Keratinocyte (primary cell): Measurements from ENCODE around the gene TIGD6. TPM values are rescaled to one million over a fixed set of nuclear protein-coding genes. Genes with fewer than 3 reads are reported as not detected.

Experiments
- DNase-seq: peaks from one replicate; pipeline ENCODE4 v3.0.0-alpha.2; 2011; ENCODE audit warnings: low read depth, missing footprints, low spot score
- FAIRE-seq: peaks from 2 replicates; lab custom pipeline; 2011; peaks lifted over from hg19 to GRCh38; lab: Jason Lieb, UNC
- H2AFZ ChIP-seq: 2 replicates; pipeline ENCODE4 v1.6.0; 2012; ENCODE audit warnings: low read length, control low read depth, inconsistent platforms; ENCODE audit not compliant: control insufficient read depth
- H3K27ac ChIP-seq: 2 replicates; pipeline ENCODE4 v1.5.1; 2011; ENCODE audit warnings: low read length; ENCODE audit not compliant: control insufficient read depth, insufficient read depth
- H3K27me3 ChIP-seq: 3 replicates; pipeline ENCODE4 v1.6.0; 2011; ENCODE audit warnings: low read length; ENCODE audit not compliant: control insufficient read depth, insufficient read depth; ENCODE audit errors: extremely low read depth
- H3K36me3 ChIP-seq, 2 experiments: 2 replicates in 1 of 2; 3 replicates in 1 of 2; pipeline ENCODE4 v1.5.1; 2011; ENCODE audit warnings: low read length in 2 of 2, mild to moderate bottlenecking in 1 of 2; ENCODE audit not compliant: control insufficient read depth in 2 of 2, insufficient read depth in 2 of 2; ENCODE audit errors: extremely low read depth in 1 of 2
- H3K4me1 ChIP-seq: 3 replicates; pipeline ENCODE4 v1.5.1; 2011; ENCODE audit warnings: low read length; ENCODE audit not compliant: control insufficient read depth, insufficient read depth; ENCODE audit errors: extremely low read depth
- H3K4me2 ChIP-seq: 3 replicates; pipeline ENCODE4 v1.6.0; 2011; ENCODE audit warnings: low read depth, low read length; ENCODE audit not compliant: control insufficient read depth, insufficient read depth; ENCODE audit errors: extremely low read depth
- H3K4me3 ChIP-seq, 3 experiments: fragments of 200-600 bp in 1 of 3; sonication (generic) in 1 of 3; 2 replicates in 2 of 3; 3 replicates in 1 of 3; pipeline ENCODE4 v1.5.1; 2011 to 2016; ENCODE audit warnings: low read length in 3 of 3, mild to moderate bottlenecking in 3 of 3, control low read depth in 2 of 3, inconsistent platforms in 1 of 3, low read depth in 1 of 3, mixed read lengths in 1 of 3, mixed run types in 1 of 3, moderate library complexity in 1 of 3; ENCODE audit not compliant: control insufficient read depth in 2 of 3, insufficient read depth in 2 of 3; ENCODE audit errors: extremely low read depth in 1 of 3
- H3K79me2 ChIP-seq: 2 replicates; pipeline ENCODE4 v1.6.0; 2012; ENCODE audit warnings: low read length; ENCODE audit not compliant: control insufficient read depth, insufficient read depth
- H3K9ac ChIP-seq: 3 replicates; pipeline ENCODE4 v1.6.0; 2011; ENCODE audit warnings: low read length; ENCODE audit not compliant: control insufficient read depth, insufficient read depth; ENCODE audit errors: extremely low read depth
- H3K9me1 ChIP-seq: 3 replicates; pipeline ENCODE4 v1.6.0; 2011; ENCODE audit warnings: low read length; ENCODE audit not compliant: control insufficient read depth, insufficient read depth; ENCODE audit errors: extremely low read depth
- H3K9me3 ChIP-seq: 2 replicates; pipeline ENCODE4 v1.5.1; 2012; ENCODE audit warnings: low read depth, low read length; ENCODE audit not compliant: control insufficient read depth
- H4K20me1 ChIP-seq: 3 replicates; pipeline ENCODE4 v1.6.0; 2011; ENCODE audit warnings: low read length; ENCODE audit not compliant: control insufficient read depth, insufficient read depth; ENCODE audit errors: extremely low read depth
- EZH2 ChIP-seq: IDR thresholded peaks from one replicate; pipeline ENCODE4 v1.6.1; 2012; ENCODE audit warnings: inconsistent platforms, mild to moderate bottlenecking, low read length, moderate library complexity
- dilution Hi-C: fragments of 300-500 bp; cut with MboI; formaldehyde crosslinking; loops from one replicate; pipeline ENCODE4 v1.7.0; 2020; ENCODE audit warnings: low sequenced_read_pairs; ENCODE audit not compliant: extremely low pct_ligation_motif_present
- polyA plus RNA-seq, 5 experiments: library from polyadenylated mRNA; depleted of rRNA in 3 of 5; stranded (reverse) in 3 of 5; stranded (forward) in 1 of 5; unstranded in 1 of 5; fragments of >200 nt; gene quantifications; 1 replicate in 1 of 5; 2 replicates in 3 of 5; 3 replicates in 1 of 5; pipeline versions ENCODE4 v1.2.1 to v1.2.3, GENCODE V29; 2011 to 2012; ENCODE audit warnings: missing spikeins in 2 of 5, low read depth in 1 of 5, low replicate concordance in 1 of 5
- TF ChIP-seq, protein P1 (sequence below), 3 experiments: IDR thresholded peaks in 1 of 3; conservative IDR thresholded peaks in 1 of 3; optimal IDR thresholded peaks in 1 of 3; 2 replicates in 2 of 3; 3 replicates in 1 of 3; pipeline versions ENCODE3 to v1.5.1; 2011; ENCODE audit warnings: low read length in 3 of 3, mild to moderate bottlenecking in 3 of 3, moderate library complexity in 2 of 3, control low read depth in 1 of 3, inconsistent platforms in 1 of 3; ENCODE audit not compliant: insufficient read depth in 2 of 3; ENCODE audit errors: extremely low read depth in 1 of 3

TIGD6 gene
- polyA plus RNA-seq, 1 donor (not counting 4 experiments of a cell fraction or from before 2014, with no cell fraction given), result 4.1 TPM

GRCh38 chr5:149975409-149975808 lies 25.0 kb downstream of the TIGD6 start:
- H3K9me3 ChIP-seq, result no peaks in the 10 kb centered on the region
- dilution Hi-C loops, result no loop called here
- no peak for FAIRE-seq
- no peak overlapping the region for H2AFZ ChIP-seq
- DNase-seq, result no peak
- H3K9me1 ChIP-seq, result no peaks in the 10 kb centered on the region
- H3K36me3 ChIP-seq, result peaks cover 0 to 6% of the 10 kb centered on the region in 2 experiments
- no peak overlapping the region for H3K27ac ChIP-seq
- TF ChIP-seq, protein P1, sequence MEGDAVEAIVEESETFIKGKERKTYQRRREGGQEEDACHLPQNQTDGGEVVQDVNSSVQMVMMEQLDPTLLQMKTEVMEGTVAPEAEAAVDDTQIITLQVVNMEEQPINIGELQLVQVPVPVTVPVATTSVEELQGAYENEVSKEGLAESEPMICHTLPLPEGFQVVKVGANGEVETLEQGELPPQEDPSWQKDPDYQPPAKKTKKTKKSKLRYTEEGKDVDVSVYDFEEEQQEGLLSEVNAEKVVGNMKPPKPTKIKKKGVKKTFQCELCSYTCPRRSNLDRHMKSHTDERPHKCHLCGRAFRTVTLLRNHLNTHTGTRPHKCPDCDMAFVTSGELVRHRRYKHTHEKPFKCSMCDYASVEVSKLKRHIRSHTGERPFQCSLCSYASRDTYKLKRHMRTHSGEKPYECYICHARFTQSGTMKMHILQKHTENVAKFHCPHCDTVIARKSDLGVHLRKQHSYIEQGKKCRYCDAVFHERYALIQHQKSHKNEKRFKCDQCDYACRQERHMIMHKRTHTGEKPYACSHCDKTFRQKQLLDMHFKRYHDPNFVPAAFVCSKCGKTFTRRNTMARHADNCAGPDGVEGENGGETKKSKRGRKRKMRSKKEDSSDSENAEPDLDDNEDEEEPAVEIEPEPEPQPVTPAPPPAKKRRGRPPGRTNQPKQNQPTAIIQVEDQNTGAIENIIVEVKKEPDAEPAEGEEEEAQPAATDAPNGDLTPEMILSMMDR (optimal IDR thresholded peaks at IDR 0.05 in 1 of 3, IDR thresholded peaks at IDR 0.05 in 1 of 3, conservative IDR thresholded peaks at IDR 0.05 in 1 of 3; ENCODE audit: extremely low read depth in 1 of 3, insufficient read depth in 2 of 3, low read length in 3 of 3), result no peak
- no peak for TF ChIP-seq EZH2
- H4K20me1 ChIP-seq, result no peaks in the 10 kb centered on the region
- H3K9ac ChIP-seq, result no peak overlapping the region
- no peak overlapping the region for H3K4me2 ChIP-seq
- no peaks in the 10 kb centered on the region for H3K79me2 ChIP-seq
- no peaks in the 10 kb centered on the region for H3K27me3 ChIP-seq
- H3K4me1 ChIP-seq, result peaks cover 3% of the 10 kb centered on the region
- H3K4me3 ChIP-seq, result no peak overlapping the region

DNA sequence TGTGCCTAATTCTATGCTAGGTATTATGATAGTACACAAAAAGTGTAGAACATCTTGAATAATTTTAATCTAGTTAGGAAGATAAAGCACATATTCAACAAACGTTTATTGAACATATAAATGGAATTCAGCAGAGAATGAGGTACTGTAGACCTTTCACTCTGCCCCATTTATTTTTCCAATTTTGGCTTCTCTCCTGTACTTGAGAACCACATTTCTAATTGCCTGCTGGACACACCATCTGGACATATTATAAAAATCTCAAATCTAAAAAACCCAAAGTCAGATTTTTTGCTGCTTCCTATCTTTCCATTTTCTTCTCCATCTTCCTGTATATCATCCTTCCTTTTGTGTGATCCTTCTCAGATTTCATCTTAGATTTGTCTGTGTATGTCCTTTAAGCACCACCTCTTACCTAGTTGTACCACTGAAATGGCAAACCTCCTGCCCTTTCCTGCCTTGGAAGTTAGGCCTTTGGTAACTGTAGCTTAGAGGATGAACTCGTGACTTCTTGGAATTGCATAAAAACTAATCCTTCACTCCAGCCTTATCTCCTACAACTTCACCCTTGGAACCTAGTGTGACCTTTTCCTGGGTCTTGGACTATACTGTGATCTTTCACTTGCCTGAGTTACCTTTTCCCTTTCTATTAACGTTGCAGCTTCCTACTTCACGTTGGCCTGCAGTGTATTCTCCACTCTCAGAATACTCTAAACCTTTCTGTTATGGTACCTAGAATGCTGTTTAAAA lies 31.1 kb downstream of the TIGD6 start:
- dilution Hi-C loops, result loop anchor here (25.0 kb wide), 1 partner anchor 107 kb away; no protein-coding TSS in a partner anchor
- Histone ChIP-seq H3K4me2 (no peak overlapping the region), H3K9me1 (no peaks in the 10 kb centered on the region), H3K4me3 (no peak overlapping the region), H3K9me3 (no peaks in the 10 kb centered on the region), H3K9ac (no peak overlapping the region), H4K20me1 (no peaks in the 10 kb centered on the region), H3K27ac (no peak overlapping the region), H3K79me2 (no peaks in the 10 kb centered on the region), H3K4me1 (no peaks in the 10 kb centered on the region), H2AFZ (no peak overlapping the region), H3K27me3 (no peaks in the 10 kb centered on the region), H3K36me3 (no peaks in the 10 kb centered on the region)
- DNase-seq (no peak), FAIRE-seq (peak; percentile 69)
- no peak for TF ChIP-seq EZH2
- TF ChIP-seq, protein P1 (optimal IDR thresholded peaks at IDR 0.05 in 1 of 3, IDR thresholded peaks at IDR 0.05 in 1 of 3, conservative IDR thresholded peaks at IDR 0.05 in 1 of 3; ENCODE audit: extremely low read depth in 1 of 3, insufficient read depth in 2 of 3, low read length in 3 of 3), result no peak
